Loucy (cell line): ENCODE results near the gene MMEL1.

Experiments
- H2AFZ ChIP-seq: fragments of 200-600 bp; sonication (generic); 2 replicates; pipeline ENCODE4 v1.6.0; 2016; ENCODE audit warnings: antibody characterized with exemption, mild to moderate bottlenecking, low read length, moderate library complexity
- H3F3A ChIP-seq: fragments of 200-600 bp; 2 replicates; pipeline ENCODE4 v1.6.0; 2016; ENCODE audit warnings: antibody characterized with exemption, low read depth, mild to moderate bottlenecking
- H3K27me3 ChIP-seq: fragments of 200-600 bp; sonication (generic); 2 replicates; pipeline ENCODE4 v1.6.1; 2014; ENCODE audit warnings: low read length, mild to moderate bottlenecking; ENCODE audit not compliant: insufficient read depth, poor library complexity, severe bottlenecking
- H3K36me3 ChIP-seq: fragments of 200-600 bp; sonication (generic); 2 replicates; pipeline ENCODE4 v1.6.1; 2016; ENCODE audit warnings: low read length; ENCODE audit not compliant: insufficient read depth
- H3K4me1 ChIP-seq: fragments of 200-600 bp; sonication (generic); 2 replicates; pipeline ENCODE4 v1.5.1; 2014; ENCODE audit warnings: low read length, mild to moderate bottlenecking; ENCODE audit not compliant: insufficient read depth, poor library complexity, severe bottlenecking
- H3K4me2 ChIP-seq: fragments of 200-600 bp; sonication (generic); 2 replicates; pipeline ENCODE4 v1.6.0; 2014; ENCODE audit warnings: antibody characterized with exemption, low read length, low read depth, mild to moderate bottlenecking; ENCODE audit not compliant: poor library complexity, severe bottlenecking
- H3K4me3 ChIP-seq: fragments of 200-600 bp; sonication (generic); 2 replicates; pipeline ENCODE4 v1.5.1; 2014; ENCODE audit warnings: low read length, mild to moderate bottlenecking, mixed read lengths; ENCODE audit not compliant: poor library complexity, severe bottlenecking
- H3K79me2 ChIP-seq: fragments of 200-600 bp; sonication (generic); 2 replicates; pipeline ENCODE4 v1.6.1; 2014; ENCODE audit warnings: low read length; ENCODE audit not compliant: insufficient read depth
- H3K9ac ChIP-seq: fragments of 200-600 bp; sonication (generic); 2 replicates; pipeline ENCODE4 v1.6.0; 2014; ENCODE audit warnings: mild to moderate bottlenecking, low read depth, low read length, moderate library complexity; ENCODE audit not compliant: poor library complexity, severe bottlenecking
- H3K9me2 ChIP-seq: fragments of 200-600 bp; sonication (generic); replicated peaks from 2 replicates; pipeline ENCODE4 v1.6.1; 2016; ENCODE audit warnings: low read depth, low read length, mixed read lengths
- H3K9me3 ChIP-seq: fragments of 200-600 bp; sonication (generic); 2 replicates; pipeline ENCODE4 v1.6.1; 2014; ENCODE audit warnings: mild to moderate bottlenecking, antibody characterized with exemption, low read length, low read depth; ENCODE audit not compliant: insufficient read depth
- H4K20me1 ChIP-seq: fragments of 200-600 bp; sonication (generic); 2 replicates; pipeline ENCODE4 v1.6.0; 2014; ENCODE audit warnings: antibody characterized with exemption, low read length, mild to moderate bottlenecking; ENCODE audit not compliant: insufficient read depth, poor library complexity, severe bottlenecking
- EZH2phosphoT487 ChIP-seq: fragments of 200-600 bp; IDR thresholded peaks from 2 replicates; pipeline ENCODE4 v1.6.1; 2018; ENCODE audit warnings: antibody characterized with exemption, mild to moderate bottlenecking, moderate library complexity, borderline replicate concordance
- TF ChIP-seq, protein P1 (sequence below): fragments of 200-600 bp; sonication (generic); conservative IDR thresholded peaks from 2 replicates; pipeline ENCODE4 v1.5.1; 2014; ENCODE audit warnings: mild to moderate bottlenecking, antibody characterized with exemption, low read length

Gene MMEL1

DNA sequence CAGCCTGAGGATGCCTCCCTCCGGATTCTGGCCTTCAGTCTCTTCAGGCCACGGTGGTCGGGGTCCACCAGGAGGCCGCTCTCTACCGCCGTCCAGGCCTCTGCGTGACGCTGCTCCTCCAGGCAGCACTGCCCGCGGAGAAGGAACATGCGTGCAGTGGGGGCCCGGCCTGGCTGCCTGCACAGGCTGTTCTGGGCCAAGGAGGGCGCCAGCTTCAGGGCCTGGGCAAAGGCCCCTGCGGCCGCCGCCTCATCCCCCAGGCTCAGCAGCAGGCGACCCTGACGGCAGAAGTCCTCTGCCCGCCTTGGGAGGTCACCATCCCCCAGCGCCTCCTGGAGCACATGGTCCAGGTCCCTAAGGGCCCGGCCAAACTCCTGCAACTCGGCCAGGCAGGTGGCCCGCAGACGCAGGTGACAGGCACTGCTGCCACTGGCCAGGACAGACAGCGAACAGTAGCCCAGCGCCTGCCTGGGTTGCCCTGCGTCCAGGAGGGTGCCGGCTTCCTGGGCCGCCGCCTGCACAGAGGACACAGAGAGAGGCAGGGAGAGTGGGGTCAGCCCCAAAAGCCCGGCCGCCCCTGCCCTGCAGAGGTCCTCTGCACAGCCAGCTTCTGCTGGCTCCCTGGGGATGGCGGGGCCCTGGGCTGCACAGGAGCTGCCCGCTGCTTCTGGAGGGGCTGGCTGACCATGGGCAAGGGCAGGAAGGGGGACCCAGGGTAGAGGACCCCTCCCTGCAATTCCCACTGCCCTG lies 8.7 kb upstream of the MMEL1 start:
- Histone ChIP-seq H3K9me3 (peaks cover 5% of the 10 kb centered on the region), H4K20me1 (peaks cover 4% of the 10 kb centered on the region), H3K9ac (peak overlapping the region; percentile 89), H3K4me3 (peak overlapping the region; percentile 86), H3K27me3 (no peaks in the 10 kb centered on the region), H3K79me2 (peaks cover 6% of the 10 kb centered on the region; the same call in 1 of the 2 replicates), H3K9me2 (no peaks in the 10 kb centered on the region), H3F3A (no peaks in the 10 kb centered on the region), H3K4me1 (peaks cover 8% of the 10 kb centered on the region), H3K36me3 (no peaks in the 10 kb centered on the region), H3K4me2 (peak overlapping the region; percentile 96), H2AFZ (no peak overlapping the region)
- TF ChIP-seq EZH2phosphoT487, result no peak
- TF ChIP-seq, protein P1, sequence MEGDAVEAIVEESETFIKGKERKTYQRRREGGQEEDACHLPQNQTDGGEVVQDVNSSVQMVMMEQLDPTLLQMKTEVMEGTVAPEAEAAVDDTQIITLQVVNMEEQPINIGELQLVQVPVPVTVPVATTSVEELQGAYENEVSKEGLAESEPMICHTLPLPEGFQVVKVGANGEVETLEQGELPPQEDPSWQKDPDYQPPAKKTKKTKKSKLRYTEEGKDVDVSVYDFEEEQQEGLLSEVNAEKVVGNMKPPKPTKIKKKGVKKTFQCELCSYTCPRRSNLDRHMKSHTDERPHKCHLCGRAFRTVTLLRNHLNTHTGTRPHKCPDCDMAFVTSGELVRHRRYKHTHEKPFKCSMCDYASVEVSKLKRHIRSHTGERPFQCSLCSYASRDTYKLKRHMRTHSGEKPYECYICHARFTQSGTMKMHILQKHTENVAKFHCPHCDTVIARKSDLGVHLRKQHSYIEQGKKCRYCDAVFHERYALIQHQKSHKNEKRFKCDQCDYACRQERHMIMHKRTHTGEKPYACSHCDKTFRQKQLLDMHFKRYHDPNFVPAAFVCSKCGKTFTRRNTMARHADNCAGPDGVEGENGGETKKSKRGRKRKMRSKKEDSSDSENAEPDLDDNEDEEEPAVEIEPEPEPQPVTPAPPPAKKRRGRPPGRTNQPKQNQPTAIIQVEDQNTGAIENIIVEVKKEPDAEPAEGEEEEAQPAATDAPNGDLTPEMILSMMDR, result 0 out of 2 replicates have a peak, but pooled peaks have one; percentile 11

DNA sequence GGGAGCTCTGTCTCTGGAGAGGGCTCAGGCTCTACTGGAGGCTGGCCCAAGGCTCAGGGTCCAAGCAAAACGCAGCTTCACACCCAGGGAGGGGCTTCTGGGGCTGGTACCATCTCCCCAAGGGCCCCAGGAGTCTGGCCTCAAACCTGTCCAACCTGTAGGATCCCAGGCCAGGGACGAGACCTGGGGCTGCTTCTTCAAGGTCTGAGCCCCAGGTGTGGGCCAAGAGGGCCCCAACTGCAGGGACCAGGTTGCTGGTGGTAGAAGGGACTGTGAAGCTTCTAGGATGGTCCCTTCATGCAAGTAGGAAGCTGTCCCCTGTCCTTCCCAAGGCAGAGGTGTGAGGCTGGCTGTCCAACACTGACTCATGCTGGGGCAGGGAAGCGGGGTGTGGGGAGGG lies 7.8 kb upstream of the MMEL1 start:
- no peak overlapping the region for H3K9ac ChIP-seq
- H3K9me2 ChIP-seq, result no peaks in the 10 kb centered on the region
- TF ChIP-seq, protein P1, result no peak
- TF ChIP-seq EZH2phosphoT487, result no peak
- H4K20me1 ChIP-seq, result peaks cover 4% of the 10 kb centered on the region
- H3K4me2 ChIP-seq, result no peak overlapping the region
- peaks cover 6% of the 10 kb centered on the region; the same call in 1 of the 2 replicates for H3K79me2 ChIP-seq
- H3F3A ChIP-seq, result no peaks in the 10 kb centered on the region
- H2AFZ ChIP-seq, result no peak overlapping the region
- peaks cover 8% of the 10 kb centered on the region for H3K4me1 ChIP-seq
- no peaks in the 10 kb centered on the region for H3K27me3 ChIP-seq
- no peak overlapping the region for H3K4me3 ChIP-seq
- H3K36me3 ChIP-seq, result no peaks in the 10 kb centered on the region
- H3K9me3 ChIP-seq, result peaks cover 9% of the 10 kb centered on the region

DNA sequence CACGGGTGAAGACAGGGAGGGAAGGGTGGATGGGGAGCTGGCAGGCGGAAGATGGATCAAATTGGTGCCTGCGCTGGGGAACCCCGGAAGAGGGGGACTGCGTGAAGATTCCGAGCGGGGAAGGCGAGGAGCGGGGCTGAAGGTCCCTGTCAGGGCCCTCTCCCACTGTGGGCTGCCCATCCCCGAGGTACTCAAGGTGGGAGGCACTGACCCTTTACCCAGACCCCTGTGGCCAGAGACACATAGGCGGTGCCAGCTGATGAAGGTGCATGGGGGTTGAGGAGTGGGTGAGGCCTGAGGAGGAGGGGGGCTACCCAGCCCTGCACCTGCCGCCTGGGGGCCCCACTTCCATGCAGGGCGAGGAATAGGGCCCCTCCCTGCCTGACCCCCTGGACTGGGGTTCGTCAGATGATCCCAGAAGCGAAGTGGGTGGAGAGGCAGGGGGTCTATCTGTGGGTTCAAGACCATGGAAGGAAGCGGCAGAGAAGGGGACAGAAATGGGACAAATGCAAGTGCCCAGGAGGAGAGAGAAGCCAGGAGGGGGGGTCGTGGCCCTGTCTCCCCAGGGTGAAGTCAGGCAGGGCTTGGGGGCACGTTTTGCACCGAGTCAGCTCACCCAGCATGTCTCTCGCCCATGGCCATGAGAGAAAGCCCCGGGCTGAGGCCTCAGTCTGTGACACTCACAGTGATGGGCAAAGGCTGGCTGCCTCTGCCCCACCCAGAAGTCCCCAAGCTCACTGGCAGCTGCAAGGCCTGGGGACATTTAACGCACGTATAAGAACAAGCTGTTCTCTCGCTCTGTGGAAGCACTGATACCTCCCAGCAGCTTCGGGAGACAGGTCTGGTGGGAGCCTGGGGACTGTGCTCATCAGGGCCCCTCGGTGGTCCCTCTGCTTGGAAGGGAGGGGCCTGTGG lies 7.0 kb upstream of the MMEL1 start:
- Histone ChIP-seq H3K4me2 (no peak overlapping the region), H3K4me1 (peaks cover 8% of the 10 kb centered on the region), H3K9me2 (no peaks in the 10 kb centered on the region), H3K36me3 (no peaks in the 10 kb centered on the region), H3K4me3 (no peak overlapping the region), H3K9ac (no peak overlapping the region), H3K27me3 (no peaks in the 10 kb centered on the region), H4K20me1 (peaks cover 4% of the 10 kb centered on the region), H2AFZ (no peak overlapping the region), H3F3A (no peaks in the 10 kb centered on the region), H3K79me2 (peaks cover 6% of the 10 kb centered on the region; the same call in 1 of the 2 replicates), H3K9me3 (peaks cover 9% of the 10 kb centered on the region)
- TF ChIP-seq, protein P1, result no peak
- no peak for TF ChIP-seq EZH2phosphoT487
